GM18502 (cell line): ENCODE measurements around the gene ATP6V0E1.
"Not testable (repeated sequence)": the region's sequence is repeated elsewhere in the genome, so short reads cannot be mapped to it uniquely, and the experiment has no call there.

Source experiments
- ATAC-seq: cut with Tn5 transposase; IDR thresholded peaks from one replicate; pipeline ENCODE4 v1.9.1; 2021; ENCODE audit warnings: mild to moderate bottlenecking; ENCODE audit not compliant: unreplicated experiment, poor library complexity

The ATP6V0E1 gene

GRCh38 chr5:172999974-173000373, 16.4 kb downstream of the ATP6V0E1 start:
- no peak for ATAC-seq

- ATAC-seq, result peak; percentile 75
These were observed 17.8 kb downstream of the ATP6V0E1 start for GRCh38 chr5:173001229-173001841.

- no peak for ATAC-seq
These were observed 19.8 kb downstream of the ATP6V0E1 start for GRCh38 chr5:173003360-173003759.

- no peak for ATAC-seq
These were observed 20.4 kb downstream of the ATP6V0E1 start for GRCh38 chr5:173004013-173004412.

- ATAC-seq, result no peak
These were observed 20.9 kb downstream of the ATP6V0E1 start for GRCh38 chr5:173004447-173004846.

- ATAC-seq, result no peak
These were observed 26.4 kb downstream of the ATP6V0E1 start for GRCh38 chr5:173010021-173010420.

GRCh38 chr5:173010547-173011464, 27.2 kb downstream of the ATP6V0E1 start:
- no peak for ATAC-seq

GRCh38 chr5:173011566-173011965, 28.0 kb downstream of the ATP6V0E1 start:
- ATAC-seq, result no peak

GRCh38 chr5:173012882-173013281, 29.3 kb downstream of the ATP6V0E1 start:
- ATAC-seq, result no peak

GRCh38 chr5:173014671-173015070, 31.1 kb downstream of the ATP6V0E1 start:
- no peak for ATAC-seq

GRCh38 chr5:173015192-173015591, 31.6 kb downstream of the ATP6V0E1 start:
- ATAC-seq, result no peak

GRCh38 chr5:173015598-173016455, 32.3 kb downstream of the ATP6V0E1 start:
- ATAC-seq, result no peak

GRCh38 chr5:173016598-173017046, 33.1 kb downstream of the ATP6V0E1 start:
- no peak for ATAC-seq

- ATAC-seq, result not testable (repeated sequence)
These were observed 33.5 kb downstream of the ATP6V0E1 start for GRCh38 chr5:173017087-173017486.

- ATAC-seq, result no peak
These were observed 34.8 kb downstream of the ATP6V0E1 start for GRCh38 chr5:173018358-173018757.

GRCh38 chr5:173020154-173020581, 36.6 kb downstream of the ATP6V0E1 start:
- ATAC-seq, result no peak

- ATAC-seq, result no peak
These were observed 37.1 kb downstream of the ATP6V0E1 start for GRCh38 chr5:173020643-173021042.

- no peak for ATAC-seq
These were observed 42.1 kb downstream of the ATP6V0E1 start for GRCh38 chr5:173025651-173026050.

- ATAC-seq, result no peak
These were observed 44.3 kb downstream of the ATP6V0E1 start for GRCh38 chr5:173027905-173028304.

- ATAC-seq, result no peak
These were observed 45.3 kb downstream of the ATP6V0E1 start for GRCh38 chr5:173028811-173029327.
